ENCODE measurements around the gene ANKRD40. TPM values are rescaled to one million over a fixed set of nuclear protein-coding genes. Genes with fewer than 3 reads are reported as not detected.

The ANKRD40 gene
- total RNA-seq, 1 experiment from 2014 or later = 72.0 TPM

GRCh38 chr17:50657054-50657453 lies 50.7 kb downstream of the ANKRD40 start:
- POLR2A ChIA-PET = no interaction called here
- Histone ChIP-seq H4K20me1 (ENCODE audit: insufficient read depth) (no peaks in the 10 kb centered on the region), H3K79me2 (ENCODE audit: insufficient read depth, low read length) (no peaks in the 10 kb centered on the region), H3K4me2 (ENCODE audit: low read length) (0 out of 2 replicates have a peak overlapping the region, but pooled peaks have one; percentile 14), H3K27me3 (ENCODE audit: insufficient read depth, low read length) (no peaks in the 10 kb centered on the region), H3K9me2 (ENCODE audit: insufficient read depth) (no peaks in the 10 kb centered on the region), H3K27ac (ENCODE audit: low read depth, low read length) (no peak overlapping the region), H2AFZ (ENCODE audit: low read depth, low read length, poor library complexity, severe bottlenecking) (no peak overlapping the region), H3K9ac (ENCODE audit: low read length) (no peak overlapping the region), H3K4me3 (replicated peaks in 1 of 2; ENCODE audit: low read depth in 1 of 2, low read length in 2 of 2) (no peak overlapping the region), H3K4me1 (ENCODE audit: control insufficient read depth in 1 of 2, insufficient read depth in 2 of 2, low read length in 2 of 2) (peaks cover 42 to 55% of the 10 kb centered on the region in 2 experiments), H3K36me3 (ENCODE audit: control insufficient read depth in 1 of 2, insufficient read depth in 2 of 2, low read length in 2 of 2) (no peaks in the 10 kb centered on the region), H3K9me3 (ENCODE audit: control insufficient read depth in 1 of 2, insufficient read depth in 1 of 2, low read depth in 1 of 2, low read length in 2 of 2) (no peaks in the 10 kb centered on the region)
- TF ChIP-seq EZH2phosphoT487 (IDR thresholded peaks at IDR 0.05; ENCODE audit: borderline replicate concordance) (no peak), TCF7L2 (IDR thresholded peaks at IDR 0.05; ENCODE audit: borderline replicate concordance, extremely low read depth, insufficient read depth, insufficient read length) (no peak), ZBTB33 (IDR thresholded peaks at IDR 0.05; ENCODE audit: extremely low read depth, insufficient replicate concordance, low read length) (no peak), ELF1 (IDR thresholded peaks at IDR 0.05; ENCODE audit: borderline replicate concordance, low read depth) (no peak), EZH2 (IDR thresholded peaks at IDR 0.05) (no peak), JUND (IDR thresholded peaks at IDR 0.05) (no peak), POLR2A (IDR thresholded peaks at IDR 0.05; ENCODE audit: borderline replicate concordance, extremely low read depth, insufficient read depth, insufficient read length) (no peak), SP1 (IDR thresholded peaks at IDR 0.05; ENCODE audit: low read depth) (no peak), MAX (IDR thresholded peaks at IDR 0.05) (no peak), RAD21 (IDR thresholded peaks at IDR 0.05; ENCODE audit: low read depth) (no peak), REST (IDR thresholded peaks at IDR 0.05; ENCODE audit: low read depth) (no peak), CEBPB (IDR thresholded peaks at IDR 0.05; ENCODE audit: low read depth) (no peak), CBX3 (IDR thresholded peaks at IDR 0.05; ENCODE audit: low read depth) (no peak), EGR1 (IDR thresholded peaks at IDR 0.05; ENCODE audit: low read depth) (no peak), SRF (IDR thresholded peaks at IDR 0.05; ENCODE audit: low read depth) (no peak), ZNF274 (IDR thresholded peaks at IDR 0.05; ENCODE audit: low read depth, low read length) (no peak)
- RAD21 ChIA-PET (ENCODE audit: low non-redundant PET in 1 of 2, low total read pairs in 2 of 2, uncharacterized antibody in 2 of 2, unreplicated experiment in 2 of 2) = no interaction called here
- ATAC-seq (no peak), DNase-seq (ENCODE audit: low read depth, low spot score) (no peak)
- BruUV-seq (replicated peaks) = no TSS peak
- CTCF ChIA-PET = interaction anchor here (1.1 kb wide), 1 partner anchor 27 kb away, joined by 4 read pairs; no protein-coding TSS in a partner anchor
- intact Hi-C loops (cut with micrococcal nuclease) = no loop called here
